Activated CD8-positive, alpha-beta memory T cell treated with anti-CD3 and anti-CD28 coated beads, Interleukin-2, amount 50 U/mL, for 1 hour (primary cell): ENCODE data around the gene CDH4.
"Not testable (repeated sequence)": the region's sequence is repeated elsewhere in the genome, so short reads cannot be mapped to it uniquely, and the experiment has no call there.

Experiments
- DNase-seq: peaks from one replicate; pipeline ENCODE4 v3.0.0-alpha.2; 2020; ENCODE audit errors: extremely low read depth

CDH4 gene

DNA sequence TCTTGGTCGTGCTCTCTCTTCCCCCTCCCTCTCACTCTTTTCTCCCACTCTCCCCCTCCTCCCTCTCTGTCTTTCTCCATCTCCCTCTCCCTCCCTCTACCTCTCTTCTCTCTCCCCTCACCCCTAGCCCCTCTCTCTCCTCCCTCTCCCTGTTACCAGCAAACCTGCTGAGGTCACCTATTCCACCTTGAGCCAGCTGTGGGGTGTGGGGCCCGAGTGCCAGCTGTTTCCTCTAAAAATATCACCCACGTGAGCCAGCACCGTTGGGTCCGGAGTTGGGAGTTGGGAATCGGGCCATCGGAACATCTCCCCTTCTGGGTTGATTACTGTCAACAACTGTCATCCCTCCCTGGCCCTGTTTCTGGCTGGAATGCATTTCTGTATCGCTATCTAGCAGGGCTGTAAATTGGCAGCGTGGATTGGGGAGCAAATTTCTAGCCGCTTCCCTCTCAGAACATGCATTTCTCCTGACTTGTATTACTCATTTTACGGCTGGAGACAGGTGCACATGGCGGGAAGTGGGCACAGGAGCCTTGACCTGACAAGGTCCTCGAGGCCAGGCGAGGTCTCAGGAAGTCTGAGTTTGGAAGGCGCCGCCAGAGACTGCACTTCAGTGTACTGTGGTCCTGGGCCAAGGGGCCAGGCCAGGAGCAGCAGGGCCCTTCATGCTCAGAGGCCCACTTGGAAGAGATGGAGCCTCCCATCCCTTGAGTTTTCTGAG is 165.3 kb downstream of the CDH4 start:
- no peak for DNase-seq

DNA sequence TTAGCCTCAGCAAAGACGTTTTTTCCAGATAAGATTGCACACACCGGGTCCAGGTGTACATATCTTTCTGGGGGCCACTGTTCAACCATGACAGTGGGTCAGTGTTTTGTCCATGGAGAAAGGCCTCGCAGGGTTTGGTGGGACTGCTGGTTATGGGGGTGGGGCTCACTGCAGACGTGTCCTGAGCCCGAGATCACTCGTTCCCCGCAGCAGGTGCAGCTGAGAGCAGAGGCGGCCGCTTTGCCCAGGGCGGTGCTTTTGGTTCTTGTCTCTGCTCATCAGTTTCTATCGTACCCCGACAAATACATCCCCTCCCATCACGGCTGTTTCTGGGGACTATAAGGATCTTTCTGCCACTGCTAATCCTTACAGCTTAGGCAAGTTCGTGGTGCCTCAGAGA is 166.9 kb downstream of the CDH4 start:
- DNase-seq, result no peak

DNA sequence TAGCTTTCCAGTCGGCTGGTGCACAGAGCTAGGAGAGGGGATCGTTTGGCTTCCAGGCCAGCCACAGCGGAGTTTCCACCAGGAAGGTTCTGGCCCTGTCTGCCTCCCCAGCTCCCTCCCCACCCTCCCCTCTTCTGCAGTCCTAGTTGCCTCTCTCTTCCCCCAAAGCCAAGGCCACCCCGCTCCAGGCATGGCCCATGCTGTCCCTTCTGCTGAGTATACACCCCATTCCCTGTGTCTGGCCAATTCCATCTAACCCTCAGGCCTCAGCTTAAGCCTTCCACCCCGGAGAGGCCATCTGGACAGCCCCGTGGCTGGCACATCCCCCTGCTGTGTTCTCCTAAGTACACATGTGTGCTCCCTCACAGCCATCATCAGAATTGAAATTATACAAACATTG is 167.4 kb downstream of the CDH4 start:
- no peak for DNase-seq

GRCh38 chr20:61420056-61420455 is 168.0 kb downstream of the CDH4 start:
- DNase-seq, result no peak

GRCh38 chr20:61420781-61421180 is 168.7 kb downstream of the CDH4 start:
- DNase-seq, result no peak

GRCh38 chr20:61422636-61423425 is 170.8 kb downstream of the CDH4 start:
- no peak for DNase-seq

DNA sequence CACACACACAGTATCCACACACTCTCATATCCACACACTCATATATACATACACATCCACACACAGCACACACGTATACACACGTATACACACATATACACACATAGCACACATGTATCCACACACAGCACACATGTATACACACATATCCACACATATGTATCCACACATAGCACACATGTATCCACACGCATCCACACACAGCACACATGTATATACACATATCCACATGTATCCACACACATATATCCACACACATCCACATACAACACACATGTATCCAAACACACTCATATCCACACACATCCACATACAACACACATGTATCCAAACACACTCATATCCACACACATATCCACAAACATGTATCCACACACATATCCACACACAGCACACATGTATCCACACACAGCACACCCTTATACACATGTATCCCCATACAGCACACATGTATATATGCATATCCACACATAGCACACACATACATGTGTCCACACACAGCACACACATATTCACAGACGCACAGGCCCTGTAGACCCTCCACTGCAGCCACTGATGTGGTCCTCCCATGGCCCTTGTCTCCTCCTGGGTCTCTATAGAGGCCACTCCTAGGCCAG is 172.1 kb downstream of the CDH4 start:
- no peak for DNase-seq

- no peak for DNase-seq
Observed at GRCh38 chr20:61424628-61425420, 172.8 kb downstream of the CDH4 start.

DNA sequence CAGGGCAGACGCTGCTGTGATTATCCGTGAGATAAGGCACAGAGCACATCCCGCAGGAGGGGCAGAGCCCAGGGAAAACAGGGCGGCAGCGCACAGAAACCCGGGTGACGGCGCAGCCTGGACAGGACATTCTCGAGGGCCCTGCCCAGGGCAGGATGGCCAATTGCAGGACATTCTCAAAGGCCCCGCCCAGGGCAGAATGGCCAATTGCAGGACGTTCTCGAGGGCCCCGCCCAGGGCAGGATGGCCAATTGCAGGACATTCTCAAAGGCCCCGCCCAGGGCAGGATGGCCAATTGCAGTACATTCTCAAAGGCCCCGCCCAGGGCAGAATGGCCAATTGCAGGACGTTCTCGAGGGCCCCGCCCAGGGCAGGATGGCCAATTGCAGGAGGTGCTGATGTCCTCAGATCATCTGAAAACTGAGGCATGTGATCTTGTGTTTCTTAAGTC is 173.5 kb downstream of the CDH4 start:
- not testable (repeated sequence) for DNase-seq

- DNase-seq, result no peak
Observed at GRCh38 chr20:61426352-61426751, 174.3 kb downstream of the CDH4 start.

DNA sequence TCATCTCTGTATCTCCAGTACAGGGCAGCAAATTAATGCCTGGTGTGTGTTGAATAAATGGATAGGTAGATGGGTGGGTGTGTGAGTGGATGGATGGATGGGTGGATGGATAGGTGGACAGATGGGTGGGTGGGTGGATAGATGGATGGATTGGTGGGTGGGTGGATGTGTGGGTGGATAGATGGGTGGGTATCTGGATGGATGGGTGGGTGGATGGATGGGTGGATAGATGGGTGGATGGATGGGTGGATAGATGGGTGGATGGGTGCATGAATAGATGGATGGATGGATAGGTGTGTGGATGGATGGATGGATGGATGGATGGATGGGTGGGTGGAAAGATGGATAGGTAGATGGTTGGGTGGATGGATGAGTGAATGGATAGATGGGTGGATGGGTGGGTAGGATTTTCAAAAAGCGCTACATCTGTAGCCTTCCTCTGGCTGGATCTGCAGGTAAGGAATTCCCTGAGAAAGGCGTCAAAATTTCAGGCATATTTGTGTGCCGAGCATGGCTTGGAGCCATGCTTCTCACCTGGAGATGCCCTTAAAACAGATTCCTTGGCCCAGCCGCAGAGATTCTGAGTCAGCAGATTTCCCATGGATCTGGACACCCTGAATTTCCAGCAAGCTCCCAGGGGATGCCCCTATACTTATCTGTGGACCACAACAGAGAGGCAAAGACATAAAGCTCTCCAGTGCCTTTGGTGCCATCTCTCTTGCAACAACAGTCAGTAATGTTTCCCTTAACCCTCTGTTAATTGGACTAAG is 177.6 kb downstream of the CDH4 start:
- DNase-seq, result no peak

GRCh38 chr20:61430228-61430624 is 178.2 kb downstream of the CDH4 start:
- no peak for DNase-seq

DNA sequence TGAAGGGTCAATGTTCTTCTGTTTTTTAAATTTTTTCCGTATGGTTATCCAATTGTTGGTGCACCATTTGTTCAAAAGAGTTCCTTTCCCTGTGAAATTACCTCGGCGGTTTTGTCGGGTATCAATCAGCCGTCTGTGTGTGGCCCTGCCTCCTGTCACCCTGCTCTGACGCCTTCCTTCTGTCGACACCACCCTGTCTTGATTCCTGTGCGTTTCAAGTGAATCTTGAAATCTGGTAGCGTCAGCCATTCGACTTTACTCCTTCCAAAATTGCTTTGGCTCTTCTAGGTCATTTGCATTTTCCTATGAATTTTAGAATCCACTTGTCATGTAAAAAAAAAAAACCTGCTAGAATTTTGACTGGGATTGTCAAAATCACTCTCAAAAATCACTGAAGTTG is 181.1 kb downstream of the CDH4 start:
- no peak for DNase-seq

DNA sequence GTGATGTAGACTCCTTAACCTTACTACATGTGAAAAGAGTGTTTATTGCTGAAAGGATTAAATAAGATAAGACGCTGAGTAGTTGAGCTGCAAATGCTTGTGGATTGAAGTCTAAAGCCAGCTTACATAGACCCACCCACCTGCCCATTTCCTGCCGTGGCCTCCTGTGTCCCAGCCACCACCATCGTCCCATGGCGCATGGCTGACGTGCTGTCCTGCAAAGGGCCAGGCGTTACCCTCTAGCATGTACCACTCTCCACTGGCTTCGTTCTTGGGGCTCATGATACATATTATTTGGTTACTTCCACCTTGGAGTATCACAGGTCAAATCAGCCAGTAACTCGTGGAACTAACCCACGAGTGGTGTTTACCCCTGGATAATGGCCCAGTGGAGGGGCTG is 181.8 kb downstream of the CDH4 start:
- no peak for DNase-seq

DNA sequence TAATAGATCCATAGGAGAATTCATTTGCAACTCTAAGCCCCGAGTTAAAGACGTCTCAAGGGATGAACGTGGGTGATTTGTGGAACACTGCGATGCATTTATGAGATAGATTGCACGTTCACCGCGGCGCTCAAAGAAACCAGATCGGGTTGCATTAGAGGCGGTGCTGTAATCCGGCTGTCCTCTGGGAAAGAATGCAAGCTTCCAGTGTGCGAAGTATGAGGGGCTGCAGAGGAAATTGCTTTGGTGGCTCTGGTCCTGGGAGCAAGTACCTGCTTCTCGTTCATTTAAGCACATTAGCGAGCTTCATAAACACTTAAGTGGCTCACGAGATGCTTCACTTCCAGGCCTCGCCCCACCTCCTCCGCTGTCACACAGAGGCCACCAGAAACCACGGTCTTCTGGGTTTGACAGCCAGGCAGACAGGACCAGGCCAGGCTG is 182.3 kb downstream of the CDH4 start:
- no peak for DNase-seq

GRCh38 chr20:61435184-61435822 is 183.2 kb downstream of the CDH4 start:
- no peak for DNase-seq

GRCh38 chr20:61435823-61436220 is 183.8 kb downstream of the CDH4 start:
- DNase-seq, result no peak

GRCh38 chr20:61436283-61436666 is 184.2 kb downstream of the CDH4 start:
- DNase-seq, result no peak

DNA sequence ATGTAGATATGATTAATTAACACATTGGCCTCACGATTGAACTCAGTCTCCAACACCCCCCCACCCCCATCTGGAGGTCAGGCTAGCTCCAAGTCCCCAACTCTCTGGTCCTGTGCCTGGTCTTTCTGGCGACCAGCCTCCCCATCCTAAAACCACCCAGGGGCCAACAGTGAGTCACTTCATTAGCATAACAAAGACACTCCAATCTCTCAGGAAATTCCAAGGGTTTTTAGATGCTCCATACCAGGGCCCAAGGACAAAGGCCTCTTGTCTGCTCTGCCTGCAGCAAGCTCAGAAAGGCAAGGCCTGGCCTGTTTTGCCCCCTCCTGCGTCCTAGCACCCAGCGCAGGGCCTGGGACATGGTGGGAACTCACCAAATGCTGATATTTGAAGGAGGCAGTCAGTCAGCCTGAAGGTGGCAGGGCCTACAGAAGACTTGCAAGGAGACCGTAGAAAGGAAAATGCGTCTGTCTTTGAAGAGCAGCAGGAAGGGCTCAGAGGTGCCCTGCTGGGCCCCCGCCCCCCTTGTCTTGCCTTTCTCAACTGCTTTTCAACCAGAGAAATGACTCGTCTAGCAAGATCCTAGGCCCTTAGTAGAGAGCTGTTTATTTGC is 184.7 kb downstream of the CDH4 start:
- no peak for DNase-seq
